ENCODE results near the gene SLC19A2. TPM values are rescaled to one million over a fixed set of nuclear protein-coding genes. Genes with fewer than 3 reads are reported as not detected.

Gene SLC19A2
- total RNA-seq, 1 experiment from 2014 or later: 10.1 TPM

GRCh38 chr1:169460191-169460833 is 25.4 kb downstream of the SLC19A2 start:
- Histone ChIP-seq H3K9ac (ENCODE audit: low read length) (no peak overlapping the region), H3K9me3 (ENCODE audit: control insufficient read depth in 1 of 2, insufficient read depth in 1 of 2, low read depth in 1 of 2, low read length in 2 of 2) (no peaks in the 10 kb centered on the region), H3K27ac (ENCODE audit: low read depth, low read length) (no peak overlapping the region), H3K79me2 (ENCODE audit: insufficient read depth, low read length) (no peaks in the 10 kb centered on the region), H3K4me3 (replicated peaks in 1 of 2; ENCODE audit: low read depth in 1 of 2, low read length in 2 of 2) (no peak overlapping the region), H3K27me3 (ENCODE audit: insufficient read depth, low read length) (no peaks in the 10 kb centered on the region), H3K9me2 (ENCODE audit: insufficient read depth) (no peaks in the 10 kb centered on the region), H4K20me1 (ENCODE audit: insufficient read depth) (no peaks in the 10 kb centered on the region), H3K4me2 (ENCODE audit: low read length) (no peak overlapping the region), H3K4me1 (ENCODE audit: control insufficient read depth in 1 of 2, insufficient read depth in 2 of 2, low read length in 2 of 2) (no peaks in the 10 kb centered on the region), H2AFZ (ENCODE audit: low read depth, low read length, poor library complexity, severe bottlenecking) (no peak overlapping the region), H3K36me3 (ENCODE audit: control insufficient read depth in 1 of 2, insufficient read depth in 2 of 2, low read length in 2 of 2) (peaks cover 0 to 1% of the 10 kb centered on the region in 2 experiments; a peak in 1 of 4 replicates)
- no peak for DNase-seq (ENCODE audit: low read depth, low spot score)
- POLR2A ChIA-PET: no interaction called here
- RAD21 ChIA-PET (ENCODE audit: low non-redundant PET in 1 of 2, low total read pairs in 2 of 2, uncharacterized antibody in 2 of 2, unreplicated experiment in 2 of 2): no interaction called here
- BruUV-seq (replicated peaks): no TSS peak
- TF ChIP-seq ELF1 (IDR thresholded peaks at IDR 0.05; ENCODE audit: borderline replicate concordance, low read depth) (no peak), ZNF274 (IDR thresholded peaks at IDR 0.05; ENCODE audit: low read depth, low read length) (no peak), TCF7L2 (IDR thresholded peaks at IDR 0.05; ENCODE audit: borderline replicate concordance, extremely low read depth, insufficient read depth, insufficient read length) (no peak), ZBTB33 (IDR thresholded peaks at IDR 0.05; ENCODE audit: extremely low read depth, insufficient replicate concordance, low read length) (no peak), SRF (IDR thresholded peaks at IDR 0.05; ENCODE audit: low read depth) (no peak), ZFX (IDR thresholded peaks at IDR 0.05) (no peak), EZH2phosphoT487 (IDR thresholded peaks at IDR 0.05; ENCODE audit: borderline replicate concordance) (no peak), CEBPB (IDR thresholded peaks at IDR 0.05; ENCODE audit: low read depth) (no peak), SP1 (IDR thresholded peaks at IDR 0.05; ENCODE audit: low read depth) (no peak)
- ATAC-seq: no peak
- CTCF ChIA-PET: no interaction called here
- intact Hi-C loops (cut with micrococcal nuclease): loop anchor here (10.0 kb wide), 1 partner anchor 856 kb away; no protein-coding TSS in a partner anchor
